ENCODE data around the gene LRRFIP1.

Gene LRRFIP1

DNA sequence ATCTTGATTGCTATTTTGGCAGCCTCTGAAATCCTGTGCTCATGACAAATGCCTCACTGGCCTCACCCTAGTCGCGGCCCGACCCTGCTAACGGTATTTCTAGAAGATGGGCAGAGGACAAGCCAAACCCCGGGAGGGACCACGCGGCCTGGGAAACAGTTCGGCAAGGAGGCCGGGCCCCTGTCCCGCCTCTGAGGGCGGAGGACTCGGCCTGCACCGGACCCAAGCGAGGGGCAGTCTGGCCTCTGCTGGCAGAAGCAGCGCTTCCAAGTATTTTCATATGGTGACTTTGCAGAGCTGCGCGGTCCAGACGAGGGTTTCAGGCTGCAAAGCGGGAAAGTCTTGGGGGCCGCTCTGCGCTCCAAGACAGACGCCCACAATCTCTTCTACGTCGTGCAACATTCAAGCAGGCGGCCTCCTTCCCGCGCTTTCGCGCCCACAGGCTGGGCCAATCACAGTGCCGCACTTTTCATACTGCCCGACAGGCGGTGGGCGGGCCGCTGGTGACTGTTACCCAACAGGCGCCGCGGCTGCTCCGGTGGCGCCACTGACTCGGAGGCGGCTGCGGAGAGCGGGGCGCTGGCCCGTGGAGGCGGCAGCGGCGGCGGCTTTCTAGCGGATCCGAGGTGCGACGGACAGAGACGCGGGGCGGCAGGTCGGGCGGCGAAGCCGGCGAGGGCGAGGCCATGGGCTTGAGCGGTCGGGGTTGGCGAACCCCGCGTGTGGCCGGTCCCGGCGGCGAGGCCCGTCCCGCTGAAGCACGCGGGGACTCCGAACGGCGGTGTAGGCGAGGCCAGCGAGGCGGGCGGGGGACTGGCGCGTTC, 171.1 kb downstream of the LRRFIP1 start, which contains the start of gene RBM44:
Gene RBM44 (plus strand): TSS at position 544 of the 824 bp plus-strand sequence. CDS start 14,831 bp downstream, outside the sequence.
- DNase-seq: no peak

- DNase-seq: no peak
Measured at GRCh38 chr2:237799060-237799428, 171.7 kb downstream of the LRRFIP1 start.

DNA sequence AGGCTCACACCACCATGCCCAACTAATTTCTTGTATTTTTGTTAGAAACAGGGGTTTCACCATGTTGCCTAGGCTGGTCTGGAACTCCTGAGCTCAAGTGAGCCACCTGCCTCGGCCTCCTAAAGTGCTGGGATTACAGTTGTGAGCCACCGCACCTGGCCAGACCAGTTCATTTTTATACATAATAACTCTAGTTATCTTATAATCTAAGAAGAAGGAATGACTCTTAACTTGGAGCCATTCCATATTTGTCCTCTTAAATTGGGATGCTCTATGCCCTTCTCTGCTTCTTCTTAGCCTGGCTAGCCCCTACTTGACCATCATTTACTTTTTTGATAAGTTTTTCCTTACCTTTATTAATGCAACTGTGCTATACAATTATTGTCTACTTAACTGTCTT, 174.1 kb downstream of the LRRFIP1 start:
- no peak for DNase-seq

DNA sequence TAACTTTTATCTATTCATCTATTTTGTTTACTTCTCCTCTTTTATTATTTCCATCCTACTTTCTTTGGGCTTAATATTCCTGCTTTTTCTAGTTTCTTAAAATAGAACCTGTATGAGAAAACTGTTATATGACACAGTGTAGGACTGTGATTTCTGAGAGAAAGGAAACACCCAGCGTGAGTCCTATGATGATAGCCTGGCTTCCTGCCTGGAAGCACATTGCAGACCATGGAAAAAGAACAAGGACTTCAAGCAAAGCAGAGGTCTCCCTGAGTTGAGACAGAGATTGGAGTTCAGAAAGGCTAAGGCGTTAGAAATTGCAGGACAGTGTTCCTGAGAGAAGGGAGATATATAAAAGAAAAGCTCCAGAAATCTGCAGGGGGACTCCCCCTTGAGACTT, 178.9 kb downstream of the LRRFIP1 start:
- no peak for DNase-seq

DNA sequence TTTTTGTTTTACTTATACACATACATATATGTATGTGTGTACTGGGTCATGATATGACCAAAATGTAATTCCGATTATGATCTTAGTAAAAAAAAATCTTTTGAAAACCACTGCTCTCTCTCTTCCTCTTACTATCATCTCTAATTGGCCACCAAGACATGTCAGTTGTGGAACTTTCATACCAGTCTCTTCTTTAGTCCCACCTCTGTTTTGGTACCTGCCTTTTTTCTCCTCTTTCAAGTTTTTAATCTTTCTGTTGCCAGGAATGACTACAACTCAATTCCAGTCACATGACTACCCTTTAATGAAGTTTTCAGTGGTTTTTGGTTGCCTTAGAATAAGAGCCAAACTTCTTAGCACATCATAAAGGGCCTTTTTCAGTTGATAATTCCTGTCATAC, 188.2 kb downstream of the LRRFIP1 start:
- no peak for DNase-seq

- no peak for DNase-seq
Measured at GRCh38 chr2:237816531-237816930, 189.1 kb downstream of the LRRFIP1 start.

GRCh38 chr2:237818066-237818473, 190.7 kb downstream of the LRRFIP1 start:
- DNase-seq: no peak

DNA sequence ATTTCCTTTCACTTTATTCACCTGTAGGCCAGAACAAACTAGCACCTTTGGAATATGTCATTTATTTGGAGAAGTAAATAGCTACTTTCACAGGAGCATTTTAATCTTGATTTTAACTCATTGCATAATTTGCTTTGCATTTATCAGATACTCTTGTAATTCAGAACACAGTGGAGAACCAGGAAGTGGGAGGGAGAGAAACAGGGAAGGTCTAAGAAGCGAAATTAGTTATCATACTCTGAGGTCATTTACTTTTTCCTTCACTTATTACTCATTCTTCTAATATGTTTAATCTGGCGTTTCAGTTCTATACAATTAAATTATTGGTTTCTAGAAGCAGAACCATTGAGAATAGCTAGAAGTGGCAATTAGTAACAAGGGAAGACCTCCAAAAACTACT, 191.8 kb downstream of the LRRFIP1 start:
- DNase-seq: no peak

DNA sequence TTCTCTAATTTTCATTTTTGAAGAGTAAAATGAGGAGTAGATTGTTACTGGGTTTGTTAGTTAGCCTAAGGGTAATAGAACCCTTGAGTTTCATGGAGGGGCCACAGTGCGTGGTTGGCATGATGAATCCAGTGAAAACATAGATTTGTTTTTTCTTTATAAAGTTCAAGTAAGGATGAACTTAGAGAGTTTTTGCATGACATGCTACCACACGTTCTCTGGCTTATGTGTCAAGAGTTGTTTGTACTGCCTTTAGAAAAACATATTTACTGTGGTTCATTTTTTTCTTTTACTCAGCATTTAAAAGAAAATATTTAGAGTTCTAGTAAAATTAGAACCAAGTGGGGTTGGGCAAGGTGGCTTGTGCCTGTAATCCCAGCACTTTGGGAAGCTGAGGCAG, 193.0 kb downstream of the LRRFIP1 start:
- no peak for DNase-seq

- DNase-seq: no peak
Measured at GRCh38 chr2:237823544-237823943, 196.2 kb downstream of the LRRFIP1 start.

GRCh38 chr2:237824085-237824484, 196.7 kb downstream of the LRRFIP1 start:
- DNase-seq: no peak

- DNase-seq: no peak
Measured at GRCh38 chr2:237827421-237827987, 200.1 kb downstream of the LRRFIP1 start.

Data from stimulated activated CD4-positive, alpha-beta T cell treated with anti-CD3 and anti-CD28 coated beads, Interleukin-15, amount 100 ng/mL, for 24 hours (primary cell).